ENCODE data around the gene SERPINA1.
"Not testable (repeated sequence)": the region's sequence is repeated elsewhere in the genome, so short reads cannot be mapped to it uniquely, and the experiment has no call there.

Gene SERPINA1

DNA sequence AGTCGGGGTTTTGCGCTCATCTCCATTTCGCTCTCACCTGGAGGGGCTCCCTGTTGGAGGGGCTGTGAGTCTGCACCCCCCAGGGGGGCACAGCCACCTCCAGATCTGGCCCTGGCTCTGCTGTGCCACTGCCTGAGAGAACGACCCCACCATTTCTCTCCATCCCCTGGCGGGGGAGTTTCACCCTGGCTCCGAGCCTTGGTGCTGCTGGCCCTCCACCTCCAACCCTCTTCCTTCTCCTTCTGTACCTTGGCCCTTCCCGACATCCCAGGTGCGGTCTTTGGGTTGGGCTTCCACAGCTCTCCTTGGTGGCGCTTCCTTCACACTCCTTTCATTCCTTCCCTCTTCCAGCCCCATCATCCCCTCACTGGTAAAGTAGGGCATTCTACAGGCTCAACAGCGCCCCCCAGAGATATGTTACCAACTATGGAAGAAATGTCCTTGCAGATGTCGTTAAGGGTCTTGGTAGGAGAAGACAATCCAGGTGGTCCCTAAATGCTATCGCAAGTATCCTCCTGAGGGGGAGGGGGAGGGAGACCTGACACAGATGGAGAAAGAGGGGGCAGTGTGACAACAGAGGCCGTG lies 16.3 kb downstream of the SERPINA1 start:
- Histone ChIP-seq H3K4me3 (ENCODE audit: low read depth in 1 of 5, low read length in 5 of 5) (no peak overlapping the region), H3K4me1 (ENCODE audit: control insufficient read depth in 5 of 5, insufficient read depth in 5 of 5, low read length in 5 of 5) (peaks cover 0 to 8% (median 0%) of the 10 kb centered on the region in 5 donors), H3K9me3 (ENCODE audit: control insufficient read depth in 5 of 5, low read length in 5 of 5) (no peaks in the 10 kb centered on the region), H3K27me3 (ENCODE audit: control insufficient read depth in 5 of 5, insufficient read depth in 4 of 5, low read length in 5 of 5) (no peaks in the 10 kb centered on the region), H3K9ac (ENCODE audit: low read length in 5 of 5) (no peak overlapping the region), H3K36me3 (ENCODE audit: control insufficient read depth in 5 of 5, insufficient read depth in 5 of 5, low read length in 5 of 5) (no peaks in the 10 kb centered on the region), H3K27ac (ENCODE audit: low read depth, low read length) (no peak overlapping the region)

DNA sequence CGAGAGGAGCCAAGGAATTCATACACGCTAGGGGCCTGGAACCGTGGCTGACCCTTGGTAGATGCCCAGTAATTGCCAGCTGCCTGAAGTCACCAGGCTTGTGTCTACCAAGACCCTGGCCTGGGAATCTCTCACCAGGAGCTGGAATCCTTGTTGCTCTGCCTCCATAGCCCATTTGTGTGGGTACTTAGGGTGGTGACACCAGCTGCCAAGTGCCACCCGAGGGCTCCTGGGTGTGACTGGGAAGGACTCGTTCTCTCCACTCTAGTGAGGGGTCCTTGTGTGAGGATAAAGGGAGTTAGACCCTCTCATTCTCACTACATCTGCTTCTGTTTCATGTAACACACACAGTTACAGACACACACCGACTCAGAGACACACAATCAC lies 17.9 kb downstream of the SERPINA1 start:
- Histone ChIP-seq H3K27ac (ENCODE audit: low read depth, low read length) (no peak overlapping the region), H3K4me1 (ENCODE audit: control insufficient read depth in 5 of 5, insufficient read depth in 5 of 5, low read length in 5 of 5) (peaks cover 0 to 8% (median 0%) of the 10 kb centered on the region in 5 donors), H3K9me3 (ENCODE audit: control insufficient read depth in 5 of 5, low read length in 5 of 5) (no peaks in the 10 kb centered on the region), H3K27me3 (ENCODE audit: control insufficient read depth in 5 of 5, insufficient read depth in 4 of 5, low read length in 5 of 5) (no peaks in the 10 kb centered on the region), H3K36me3 (ENCODE audit: control insufficient read depth in 5 of 5, insufficient read depth in 5 of 5, low read length in 5 of 5) (no peaks in the 10 kb centered on the region), H3K4me3 (ENCODE audit: low read depth in 1 of 5, low read length in 5 of 5) (no peak overlapping the region), H3K9ac (ENCODE audit: low read length in 5 of 5) (no peak overlapping the region)

- not testable (repeated sequence) for H3K9me3 ChIP-seq (ENCODE audit: control insufficient read depth in 5 of 5, low read length in 5 of 5); H3K27ac ChIP-seq (ENCODE audit: low read depth, low read length); H3K4me3 ChIP-seq (ENCODE audit: low read depth in 1 of 5, low read length in 5 of 5); H3K4me1 ChIP-seq (ENCODE audit: control insufficient read depth in 5 of 5, insufficient read depth in 5 of 5, low read length in 5 of 5); H3K36me3 ChIP-seq (ENCODE audit: control insufficient read depth in 5 of 5, insufficient read depth in 5 of 5, low read length in 5 of 5); H3K27me3 ChIP-seq (ENCODE audit: control insufficient read depth in 5 of 5, insufficient read depth in 4 of 5, low read length in 5 of 5); H3K9ac ChIP-seq (ENCODE audit: low read length in 5 of 5)
Measured at GRCh38 chr14:94369766-94370523, 18.5 kb downstream of the SERPINA1 start.

DNA sequence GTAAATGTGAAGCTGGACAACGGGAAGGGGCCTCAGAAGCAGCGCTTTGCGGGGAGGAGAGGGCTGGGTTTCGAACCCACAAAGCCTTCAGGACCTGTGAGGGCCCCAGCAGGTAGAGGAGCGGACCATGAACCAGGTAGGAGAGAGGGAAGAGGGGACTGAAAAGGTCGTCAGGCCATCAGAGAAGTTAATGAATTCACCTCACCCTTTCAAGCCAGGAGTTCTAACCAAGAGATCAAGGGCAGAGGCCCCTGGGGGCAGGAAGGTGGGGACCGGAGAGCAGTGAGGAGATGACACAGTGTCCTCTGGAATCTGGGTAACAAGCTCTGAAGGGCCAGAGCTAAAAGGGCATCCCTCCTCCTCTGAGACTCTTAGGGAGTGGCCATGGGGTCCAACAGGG lies 19.4 kb downstream of the SERPINA1 start:
- Histone ChIP-seq H3K36me3 (ENCODE audit: control insufficient read depth in 5 of 5, insufficient read depth in 5 of 5, low read length in 5 of 5) (no peaks in the 10 kb centered on the region), H3K27ac (ENCODE audit: low read depth, low read length) (no peak overlapping the region), H3K4me3 (ENCODE audit: low read depth in 1 of 5, low read length in 5 of 5) (no peak overlapping the region), H3K9me3 (ENCODE audit: control insufficient read depth in 5 of 5, low read length in 5 of 5) (no peaks in the 10 kb centered on the region), H3K4me1 (ENCODE audit: control insufficient read depth in 5 of 5, insufficient read depth in 5 of 5, low read length in 5 of 5) (peaks cover 0 to 6% (median 0%) of the 10 kb centered on the region in 5 donors), H3K9ac (ENCODE audit: low read length in 5 of 5) (no peak overlapping the region), H3K27me3 (ENCODE audit: control insufficient read depth in 5 of 5, insufficient read depth in 4 of 5, low read length in 5 of 5) (no peaks in the 10 kb centered on the region)

- no peaks in the 10 kb centered on the region for H3K27me3 ChIP-seq (ENCODE audit: control insufficient read depth in 5 of 5, insufficient read depth in 4 of 5, low read length in 5 of 5)
Measured at GRCh38 chr14:94368243-94368590, 20.2 kb downstream of the SERPINA1 start.

GRCh38 chr14:94367347-94368242 lies 20.8 kb downstream of the SERPINA1 start:
- Histone ChIP-seq H3K4me3 (ENCODE audit: low read depth in 1 of 5, low read length in 5 of 5) (no peak overlapping the region), H3K27ac (ENCODE audit: low read depth, low read length) (no peak overlapping the region), H3K36me3 (ENCODE audit: control insufficient read depth in 5 of 5, insufficient read depth in 5 of 5, low read length in 5 of 5) (no peaks in the 10 kb centered on the region), H3K9ac (ENCODE audit: low read length in 5 of 5) (no peak overlapping the region), H3K27me3 (ENCODE audit: control insufficient read depth in 5 of 5, insufficient read depth in 4 of 5, low read length in 5 of 5) (peaks cover 0 to 2% (median 0%) of the 10 kb centered on the region in 5 donors), H3K9me3 (ENCODE audit: control insufficient read depth in 5 of 5, low read length in 5 of 5) (no peaks in the 10 kb centered on the region), H3K4me1 (ENCODE audit: control insufficient read depth in 5 of 5, insufficient read depth in 5 of 5, low read length in 5 of 5) (peaks cover 0 to 5% (median 0%) of the 10 kb centered on the region in 5 donors)

More at GRCh38 chr14:94368243-94368590, 20.2 kb downstream of the SERPINA1 start:
- no peak overlapping the region for H3K4me3 ChIP-seq (ENCODE audit: low read depth in 1 of 5, low read length in 5 of 5)
- no peaks in the 10 kb centered on the region for H3K36me3 ChIP-seq (ENCODE audit: control insufficient read depth in 5 of 5, insufficient read depth in 5 of 5, low read length in 5 of 5)
- H3K9ac ChIP-seq (ENCODE audit: low read length in 5 of 5), result no peak overlapping the region
- no peak overlapping the region for H3K27ac ChIP-seq (ENCODE audit: low read depth, low read length)
- H3K9me3 ChIP-seq (ENCODE audit: control insufficient read depth in 5 of 5, low read length in 5 of 5), result no peaks in the 10 kb centered on the region
- H3K4me1 ChIP-seq (ENCODE audit: control insufficient read depth in 5 of 5, insufficient read depth in 5 of 5, low read length in 5 of 5), result peaks cover 0 to 5% (median 0%) of the 10 kb centered on the region in 5 donors

- Histone ChIP-seq H3K9ac (ENCODE audit: low read length in 5 of 5) (no peak within 1 kb of the TSS), H3K27ac (ENCODE audit: low read depth, low read length) (no peak within 1 kb of the TSS), H3K9me3 (ENCODE audit: control insufficient read depth in 5 of 5, low read length in 5 of 5) (no peaks in the 10 kb centered on the region), H3K36me3 (ENCODE audit: control insufficient read depth in 5 of 5, insufficient read depth in 5 of 5, low read length in 5 of 5) (no peaks in the 10 kb centered on the region), H3K4me3 (ENCODE audit: low read depth in 1 of 5, low read length in 5 of 5) (no peak within 1 kb of the TSS), H3K27me3 (ENCODE audit: control insufficient read depth in 5 of 5, insufficient read depth in 4 of 5, low read length in 5 of 5) (peaks cover 0 to 2% (median 0%) of the 10 kb centered on the region in 5 donors), H3K4me1 (ENCODE audit: control insufficient read depth in 5 of 5, insufficient read depth in 5 of 5, low read length in 5 of 5) (peaks cover 0 to 5% (median 0%) of the 10 kb centered on the region in 5 donors)
Measured at GRCh38 chr14:94366146-94366915, 22.1 kb downstream of the SERPINA1 start, which contains the start of gene SERPINA2. Gene SERPINA2, minus strand, starts transcription at chr14:94366698.

GRCh38 chr14:94365624-94366023 lies 22.8 kb downstream of the SERPINA1 start:
- Histone ChIP-seq H3K36me3 (ENCODE audit: control insufficient read depth in 5 of 5, insufficient read depth in 5 of 5, low read length in 5 of 5) (no peaks in the 10 kb centered on the region), H3K4me1 (ENCODE audit: control insufficient read depth in 5 of 5, insufficient read depth in 5 of 5, low read length in 5 of 5) (peaks cover 0 to 5% (median 0%) of the 10 kb centered on the region in 5 donors), H3K9ac (ENCODE audit: low read length in 5 of 5) (no peak overlapping the region), H3K27ac (ENCODE audit: low read depth, low read length) (no peak overlapping the region), H3K4me3 (ENCODE audit: low read depth in 1 of 5, low read length in 5 of 5) (no peak overlapping the region), H3K27me3 (ENCODE audit: control insufficient read depth in 5 of 5, insufficient read depth in 4 of 5, low read length in 5 of 5) (peaks cover 0 to 2% (median 0%) of the 10 kb centered on the region in 5 donors), H3K9me3 (ENCODE audit: control insufficient read depth in 5 of 5, low read length in 5 of 5) (no peaks in the 10 kb centered on the region)

DNA sequence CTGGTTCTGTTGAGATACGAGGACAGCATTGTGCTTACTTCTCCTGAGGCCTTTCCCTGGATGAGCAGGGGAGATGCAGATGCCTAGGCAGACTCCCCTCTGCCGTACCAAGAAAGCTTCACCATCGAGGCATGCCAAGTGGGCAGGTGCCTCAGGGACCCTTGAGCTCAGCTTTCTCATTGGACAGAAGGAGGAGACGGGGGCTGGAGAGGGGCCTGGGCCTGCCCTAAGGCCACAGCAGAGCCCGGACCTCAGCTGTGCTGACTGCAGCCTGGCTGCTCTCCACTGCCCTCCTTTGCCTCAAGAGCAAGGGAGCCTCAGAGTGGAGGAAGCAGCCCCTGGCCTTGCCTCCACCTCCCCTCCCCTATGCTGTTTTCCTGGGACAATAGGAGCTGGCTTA lies 23.4 kb downstream of the SERPINA1 start:
- Histone ChIP-seq H3K9ac (ENCODE audit: low read length in 5 of 5) (no peak overlapping the region), H3K9me3 (ENCODE audit: control insufficient read depth in 5 of 5, low read length in 5 of 5) (no peaks in the 10 kb centered on the region), H3K27ac (ENCODE audit: low read depth, low read length) (no peak overlapping the region), H3K4me1 (ENCODE audit: control insufficient read depth in 5 of 5, insufficient read depth in 5 of 5, low read length in 5 of 5) (peaks cover 0 to 5% (median 0%) of the 10 kb centered on the region in 5 donors), H3K4me3 (ENCODE audit: low read depth in 1 of 5, low read length in 5 of 5) (no peak overlapping the region), H3K27me3 (ENCODE audit: control insufficient read depth in 5 of 5, insufficient read depth in 4 of 5, low read length in 5 of 5) (peaks cover 0 to 2% (median 0%) of the 10 kb centered on the region in 5 donors), H3K36me3 (ENCODE audit: control insufficient read depth in 5 of 5, insufficient read depth in 5 of 5, low read length in 5 of 5) (no peaks in the 10 kb centered on the region)

Measured in subcutaneous abdominal adipose tissue (tissue), 5 donors.